Activated effector memory CD4-positive, alpha-beta T cell treated with Interleukin-2 at 50 U/mL for 16 hours (primary cell): Measurements from ENCODE around the gene UNCX.
A peak's percentile ranks its signal among the peaks of the same experiment; 100 is the strongest.

Experiments
- DNase-seq: peaks from one replicate; pipeline ENCODE4 v3.0.0-alpha.2; 2020

The UNCX gene

DNA sequence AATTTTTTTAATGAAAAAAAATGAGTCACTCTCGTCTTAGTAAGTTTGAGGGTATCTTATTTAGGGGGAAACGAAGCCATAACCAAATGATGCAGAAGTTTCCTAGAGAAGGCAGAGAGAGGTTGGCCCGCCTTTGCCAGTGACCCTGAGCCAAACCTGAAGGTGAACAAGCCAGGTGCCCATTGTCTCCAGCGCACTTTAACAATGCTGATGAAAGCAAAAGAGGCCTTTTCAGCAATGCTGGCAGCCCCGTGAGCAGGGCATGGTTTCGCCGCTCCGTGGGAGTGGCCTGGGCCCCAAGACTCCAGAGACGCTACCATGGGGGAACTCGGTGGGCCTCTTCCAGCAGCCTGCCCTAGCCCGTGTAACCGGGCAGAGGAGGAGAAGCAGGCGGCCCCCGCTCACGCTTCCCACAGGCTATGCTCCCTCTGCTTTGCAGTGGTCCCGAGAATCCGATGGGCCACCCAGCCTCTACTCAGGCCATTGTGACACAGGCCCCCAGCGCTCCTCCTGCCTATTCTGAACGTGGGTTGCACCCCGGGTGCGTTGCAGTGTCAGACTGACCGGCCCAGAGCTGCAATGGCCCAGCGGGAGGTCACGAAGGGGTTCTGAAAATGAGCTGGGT is 14.0 kb upstream of the UNCX start:
- no peak for DNase-seq

DNA sequence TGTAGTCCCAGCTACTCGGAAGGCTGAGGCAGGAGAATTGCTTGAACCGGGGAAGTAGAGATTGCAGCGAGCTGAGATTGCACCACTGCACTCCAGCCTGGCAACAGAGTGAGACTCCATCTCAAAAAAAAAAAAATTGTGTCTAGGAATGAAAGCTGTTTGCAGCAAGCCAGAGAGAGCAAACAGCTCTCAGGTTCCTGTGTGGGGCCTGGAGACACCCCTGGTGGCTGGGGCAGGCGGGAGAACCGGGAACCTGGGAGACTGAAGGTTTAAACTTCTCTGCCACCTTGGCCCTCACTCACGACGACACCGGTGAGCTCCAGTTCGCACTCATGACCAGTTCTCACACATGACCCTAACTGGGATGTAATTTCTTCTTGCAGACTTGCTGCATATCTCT is 13.2 kb upstream of the UNCX start:
- no peak for DNase-seq

DNA sequence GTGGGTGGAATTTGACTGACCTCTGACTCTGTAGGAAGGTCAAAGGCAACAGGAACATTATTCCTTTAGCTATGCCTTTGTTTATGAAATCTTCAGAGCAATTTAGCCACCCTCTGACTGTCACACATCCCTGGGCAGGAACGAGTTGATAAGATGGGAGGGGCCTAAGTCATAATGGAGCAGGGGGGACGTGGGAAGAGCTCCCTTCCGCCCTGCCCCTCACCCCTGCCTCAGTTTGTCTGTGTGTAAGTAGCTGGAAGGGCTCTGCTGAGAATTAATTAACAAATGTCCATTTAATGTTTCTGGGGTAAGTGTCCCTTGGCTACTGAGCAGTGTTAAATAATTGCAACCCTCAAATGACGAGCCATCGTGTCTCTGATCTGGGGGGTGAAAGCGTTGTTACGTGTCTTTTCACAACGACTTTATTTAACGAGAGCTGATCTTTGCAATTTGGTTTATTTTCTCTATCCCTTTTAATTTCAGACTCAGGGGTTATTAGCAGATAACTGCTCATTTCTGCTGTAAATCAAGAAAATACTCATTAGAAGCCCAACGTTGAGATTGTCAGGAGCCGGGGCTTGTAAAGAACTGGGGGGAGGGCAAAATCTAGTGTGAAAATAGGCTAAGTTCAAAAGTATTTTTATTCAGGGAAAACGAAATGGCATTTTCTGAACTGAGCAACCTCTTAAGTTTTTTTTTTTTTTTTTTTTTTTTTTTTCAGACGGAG is 12.5 kb upstream of the UNCX start:
- DNase-seq, result no peak

DNA sequence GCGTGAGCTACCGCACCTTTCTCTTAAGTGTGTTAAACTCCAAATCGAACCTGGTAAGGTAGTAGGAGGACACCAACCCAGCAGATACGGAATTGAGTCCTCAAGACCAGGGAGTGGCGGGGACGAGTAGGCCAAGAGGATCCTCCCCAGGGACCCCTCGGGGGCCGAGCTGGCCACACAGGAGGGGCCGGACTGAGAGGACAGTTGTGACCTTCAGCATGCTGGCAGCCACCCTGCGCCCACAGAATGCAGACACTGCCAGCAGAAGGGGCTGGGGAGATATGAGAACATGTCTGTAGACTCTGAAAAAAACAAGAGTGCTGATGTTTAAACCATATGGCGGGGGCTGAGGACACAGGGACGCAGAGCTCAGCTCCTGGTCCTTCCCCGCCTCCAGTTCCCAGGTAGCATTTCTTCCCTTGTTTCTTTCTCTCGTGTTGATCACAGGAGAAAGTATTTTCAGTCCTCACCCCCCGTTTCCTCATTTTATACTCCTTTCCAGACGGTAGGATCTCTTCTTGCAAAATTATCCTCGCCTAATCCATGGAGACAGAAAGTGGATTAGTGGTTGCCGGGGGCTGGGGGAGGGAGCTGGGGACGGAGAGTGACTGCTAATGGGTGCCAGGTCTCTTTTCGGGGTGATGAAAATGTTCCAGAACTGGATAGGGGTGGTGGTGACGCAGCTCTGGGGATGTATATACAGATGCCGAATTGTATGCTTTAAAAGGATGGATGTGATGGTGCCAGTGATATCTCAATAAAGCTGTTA is 11.5 kb upstream of the UNCX start:
- DNase-seq, result no peak

DNA sequence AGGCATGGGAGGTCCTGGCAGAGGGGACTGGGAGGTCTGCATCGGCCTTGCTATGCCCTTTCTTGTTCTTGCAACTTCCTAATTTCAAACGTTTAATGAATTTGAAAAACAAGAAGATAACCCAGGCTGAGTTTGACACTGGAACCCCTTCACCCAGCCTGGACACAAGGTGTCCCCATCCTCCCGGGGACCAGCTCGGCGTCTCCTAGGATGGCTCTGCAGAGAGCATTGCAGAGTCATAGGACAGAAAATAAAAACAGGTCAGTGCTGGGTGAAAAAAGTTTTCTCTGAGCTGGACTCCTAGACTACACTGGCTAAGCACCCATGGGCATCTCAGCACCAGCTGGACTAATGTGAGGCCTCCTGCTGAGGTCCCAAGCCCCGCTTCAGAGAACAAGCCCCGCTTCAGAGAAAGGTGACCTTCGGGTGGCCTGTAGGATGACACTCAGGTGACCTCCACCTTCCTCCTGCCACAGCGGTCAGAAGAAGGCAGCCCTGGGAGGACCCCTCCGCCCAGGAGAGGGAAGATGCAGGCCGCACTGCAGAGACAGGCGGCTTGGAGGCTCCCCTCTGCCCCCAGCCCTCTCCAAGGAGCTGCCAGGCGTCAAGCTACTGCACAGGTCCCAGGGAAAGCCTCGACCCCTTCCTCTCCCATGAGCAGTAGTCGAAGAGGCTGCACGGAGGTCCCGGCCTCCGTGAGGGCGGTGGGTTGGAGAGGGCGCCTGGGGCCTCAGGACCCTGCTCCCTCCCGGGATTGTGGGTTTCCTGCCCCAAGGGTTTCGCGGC is 9.3 kb upstream of the UNCX start:
- DNase-seq, result no peak

DNA sequence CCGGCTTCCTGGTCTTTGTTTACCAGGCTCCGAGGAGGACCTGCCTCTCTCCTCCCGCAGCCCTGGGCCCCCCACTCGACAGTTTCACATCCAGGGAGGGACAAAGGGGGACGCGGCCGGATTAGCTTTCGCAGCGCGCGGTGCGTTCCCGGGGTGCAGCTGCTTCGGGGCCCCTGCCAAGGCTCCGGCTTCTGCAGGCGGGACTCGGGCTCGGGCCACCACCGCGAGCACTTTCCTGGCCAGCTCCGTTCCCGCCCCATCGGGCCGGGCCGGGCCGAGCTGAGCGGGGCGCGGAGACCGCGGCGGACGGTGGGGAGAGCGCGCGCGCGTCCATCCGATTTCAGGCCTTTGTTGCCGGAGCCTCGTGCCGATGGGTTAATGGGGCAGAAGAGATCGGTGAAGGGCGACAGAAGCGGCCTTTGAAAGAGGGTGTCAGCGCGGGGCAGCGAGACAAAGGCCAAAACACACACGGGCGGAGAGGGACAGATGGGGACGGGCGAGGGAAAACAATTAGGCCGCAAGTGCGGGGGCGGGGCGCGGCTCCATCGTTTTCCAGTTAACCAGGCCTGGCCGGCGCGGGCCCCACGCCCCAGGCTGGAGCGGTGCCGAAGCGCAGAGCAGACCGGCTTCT is 8.5 kb upstream of the UNCX start:
- DNase-seq, result no peak

DNA sequence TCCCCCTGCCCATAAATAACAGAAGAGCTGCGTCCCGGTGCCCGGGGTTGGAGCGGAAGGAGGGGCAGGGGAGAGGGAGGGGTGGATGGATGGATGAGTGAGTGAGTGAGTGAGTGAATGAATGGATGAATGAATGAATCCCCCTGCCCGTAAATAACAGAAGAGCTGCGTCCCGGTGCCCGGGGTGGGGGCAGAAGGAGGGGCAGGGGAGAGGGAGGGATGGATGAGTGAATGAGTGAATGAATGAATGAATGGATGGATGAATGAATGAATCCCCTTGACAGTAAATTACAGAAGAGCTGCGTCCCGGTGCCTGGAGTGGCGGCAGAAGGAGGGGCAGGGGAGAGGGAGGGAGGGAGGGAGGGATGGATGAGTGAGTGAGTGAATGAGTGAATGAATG is 7.6 kb upstream of the UNCX start:
- DNase-seq, result no peak

DNA sequence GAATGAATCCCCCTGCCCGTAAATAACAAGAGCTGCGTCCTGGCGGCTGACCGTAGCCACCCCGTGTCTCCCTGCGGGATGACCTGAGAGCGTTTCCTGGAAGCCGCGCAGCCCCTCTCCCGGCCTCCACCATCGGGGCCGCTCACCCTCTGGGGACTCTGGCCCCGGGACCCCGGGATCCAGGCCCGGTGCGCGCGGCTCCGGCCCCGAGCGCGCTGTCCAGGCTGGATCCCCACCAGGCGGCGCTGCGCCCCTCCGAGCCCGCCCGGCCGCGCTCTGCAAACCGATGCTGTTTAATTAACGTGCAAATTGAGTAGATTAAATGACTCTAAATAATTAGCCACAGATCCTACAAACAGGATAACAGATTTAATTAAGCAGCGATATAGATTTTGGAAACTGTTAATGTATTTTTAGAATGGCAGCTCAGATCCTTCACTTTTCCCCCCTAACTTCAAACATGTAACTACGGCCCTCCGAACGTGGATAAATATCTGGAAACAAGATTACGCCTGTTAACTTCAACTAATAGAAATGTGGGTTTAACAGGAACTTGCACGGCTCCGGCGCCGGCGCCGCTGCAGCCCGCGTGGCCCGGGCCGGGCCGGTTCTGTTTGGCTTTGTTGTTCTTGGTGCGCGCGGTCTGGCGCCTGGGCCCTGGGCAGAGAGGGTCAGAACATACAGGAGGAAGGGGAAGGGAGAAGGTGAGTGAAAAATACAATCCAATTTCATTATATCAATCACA is 7.1 kb upstream of the UNCX start:
- peak; percentile 12 for DNase-seq

DNA sequence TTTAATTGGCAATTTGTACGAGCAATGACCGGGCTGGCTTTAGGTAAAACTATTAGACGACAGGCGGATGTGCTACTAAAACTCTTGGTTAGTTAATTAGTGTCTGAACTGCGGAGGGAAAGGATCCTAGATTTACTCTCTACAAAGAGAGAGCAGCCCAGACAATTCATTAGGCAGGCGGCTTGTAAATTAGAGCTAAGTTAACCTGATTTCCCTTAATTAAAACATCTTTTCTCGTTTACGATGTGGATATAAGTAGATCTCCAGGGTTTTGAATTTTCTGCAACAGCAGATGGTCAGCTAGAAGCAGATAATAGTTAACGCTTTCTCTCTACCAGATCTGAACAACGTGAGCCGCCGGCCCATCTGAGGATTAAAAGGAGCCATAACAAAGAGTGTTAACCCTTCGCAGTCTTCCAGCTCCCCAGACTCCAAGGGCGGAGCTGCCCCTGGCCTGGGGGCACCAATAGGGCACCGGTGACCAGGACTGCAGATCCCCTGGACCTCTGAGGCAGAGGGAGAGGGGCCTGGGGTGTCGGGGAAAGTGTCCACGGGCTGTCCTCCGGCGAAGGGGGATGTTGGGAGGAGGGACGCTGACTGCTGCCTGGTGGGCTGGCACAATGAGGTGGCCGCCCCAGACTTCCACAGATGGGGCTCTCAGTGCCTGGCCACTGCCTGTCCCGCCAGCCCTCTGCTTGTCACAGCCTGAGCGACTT is 6.3 kb upstream of the UNCX start:
- no peak for DNase-seq

DNA sequence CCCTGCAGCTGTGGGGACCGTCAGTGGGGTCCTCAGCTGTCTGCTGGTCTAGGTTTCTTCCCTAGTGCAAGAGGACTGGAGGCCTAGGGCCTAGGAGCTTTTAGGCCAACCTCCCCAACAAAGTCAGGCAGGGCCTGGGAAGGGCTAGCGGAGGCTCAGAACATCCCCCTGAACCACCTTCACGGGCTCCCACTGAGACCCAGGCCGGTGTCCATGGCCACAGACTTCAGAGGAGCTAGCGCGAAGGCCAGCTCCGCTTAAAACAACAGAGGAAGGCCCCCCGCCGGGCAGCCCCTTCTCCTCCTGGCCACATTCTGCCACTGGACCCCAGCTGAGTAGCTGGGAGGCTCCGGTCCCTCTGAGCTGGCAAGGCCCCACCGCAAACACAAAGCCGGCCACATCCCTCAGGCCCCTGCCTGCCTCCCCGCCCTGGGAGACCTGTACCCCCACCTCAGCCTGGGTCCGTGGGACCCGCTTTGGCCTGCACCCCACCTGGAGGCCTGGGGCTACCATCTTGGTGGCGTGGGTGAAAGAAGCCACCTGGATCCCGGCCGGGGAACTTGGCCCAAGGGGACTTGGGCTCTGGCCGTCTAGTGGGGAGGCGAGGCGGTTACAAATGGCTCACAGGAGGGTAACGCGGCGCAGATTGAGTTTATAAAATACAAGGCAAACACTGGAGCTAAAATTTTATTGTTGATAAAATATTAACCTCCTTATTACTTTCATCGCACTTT is 5.4 kb upstream of the UNCX start:
- DNase-seq, result no peak

DNA sequence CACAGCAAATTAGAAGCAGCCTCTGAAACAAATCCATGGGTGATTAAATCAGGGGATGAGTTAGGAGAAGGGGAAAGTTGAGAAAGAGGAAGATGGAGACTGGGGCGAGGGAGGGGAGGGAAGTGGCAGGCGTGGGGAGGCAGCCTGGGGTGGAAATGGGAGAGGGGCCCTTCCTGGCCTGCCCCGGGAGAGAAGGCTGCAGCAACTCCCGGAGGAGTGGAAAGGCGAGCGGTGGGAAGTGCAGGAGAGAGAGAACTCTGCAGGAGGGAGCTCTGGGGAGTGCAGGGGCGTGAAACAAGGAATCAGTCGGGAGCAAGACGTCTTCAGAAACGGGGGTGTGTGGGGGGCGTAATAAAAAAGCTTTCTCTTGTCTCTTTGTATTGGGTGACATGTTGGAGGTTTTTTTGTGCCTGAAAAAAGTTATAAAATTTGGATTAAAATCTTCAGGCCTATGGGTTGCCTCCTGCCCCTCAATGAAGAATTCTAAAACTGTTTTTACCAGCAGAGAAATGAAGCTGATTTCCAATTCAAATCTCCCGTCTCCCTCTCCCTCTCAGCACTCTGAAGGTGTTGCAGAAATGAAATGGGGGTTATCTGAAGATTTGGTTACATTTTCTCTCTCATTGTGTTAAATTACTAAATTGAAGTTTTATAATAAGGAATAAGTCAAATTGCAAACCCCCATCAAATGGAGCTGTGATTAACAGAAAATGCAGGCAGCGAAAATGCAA is 4.7 kb upstream of the UNCX start:
- no peak for DNase-seq

DNA sequence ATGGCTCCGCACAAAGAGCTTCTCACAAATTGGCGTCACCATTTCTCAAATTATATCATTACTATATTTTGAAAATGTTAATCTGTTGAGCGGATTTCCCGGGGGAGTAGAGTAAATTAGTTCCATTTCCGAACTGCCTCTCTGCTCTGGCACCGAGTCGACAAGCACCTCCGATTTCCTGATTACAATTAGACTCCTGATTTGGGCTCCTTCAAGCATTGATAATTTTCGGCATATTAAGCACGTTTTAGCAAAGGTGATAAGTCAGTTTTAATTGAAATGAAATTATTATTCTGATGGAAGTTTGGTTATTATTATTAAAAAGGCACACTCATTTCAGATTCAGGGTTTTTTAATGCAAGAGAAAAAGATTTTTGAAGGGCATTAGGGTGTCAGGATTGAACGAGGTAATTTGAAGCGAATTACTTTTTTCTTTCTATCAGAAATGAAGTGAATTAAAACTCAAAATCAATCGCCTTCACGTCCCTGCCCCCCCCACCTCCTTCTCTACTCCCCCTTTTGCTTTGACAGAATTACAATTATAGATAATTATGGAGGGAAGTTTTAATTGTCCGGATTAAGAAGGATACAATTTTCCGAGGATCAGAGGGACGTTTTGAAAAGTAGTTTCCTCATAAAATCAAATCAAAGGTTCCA is 4.0 kb upstream of the UNCX start:
- DNase-seq, result no peak

DNA sequence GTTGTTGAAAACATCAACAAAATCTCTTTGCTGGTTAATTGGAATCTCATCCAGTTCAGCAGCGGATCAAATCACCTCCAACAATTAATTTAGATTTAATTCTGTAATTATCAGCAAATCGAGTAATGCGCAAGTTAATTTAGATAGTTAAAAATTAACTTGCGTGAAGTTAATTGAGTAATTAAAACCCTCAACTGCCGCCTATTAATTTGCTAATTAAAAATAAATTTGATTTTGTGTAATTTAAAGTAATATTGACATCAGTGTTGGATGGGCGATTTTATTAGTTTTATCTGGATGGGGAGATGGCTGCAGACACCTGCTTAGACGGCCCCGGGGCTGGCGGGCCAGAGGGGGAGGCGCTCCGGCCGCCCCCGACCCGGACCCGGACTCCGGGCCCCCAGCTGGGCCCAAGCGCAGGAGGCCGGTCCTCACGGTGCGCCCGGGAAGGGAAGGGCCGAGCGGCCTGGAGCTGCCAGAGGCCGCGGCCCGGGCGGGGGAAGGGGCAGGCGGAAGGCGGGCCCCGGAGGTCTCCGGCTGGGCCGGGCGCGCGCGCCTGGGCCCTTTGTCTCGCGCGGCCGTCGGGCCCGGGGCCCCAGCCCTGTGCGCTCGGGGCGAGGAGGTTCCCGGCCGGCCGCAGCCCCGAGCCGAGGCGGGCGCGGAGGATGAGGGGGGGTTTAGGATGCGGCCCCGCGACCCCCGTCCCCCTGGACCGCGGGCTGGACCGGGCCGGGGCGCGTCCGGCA is 3.3 kb upstream of the UNCX start:
- no peak for DNase-seq

DNA sequence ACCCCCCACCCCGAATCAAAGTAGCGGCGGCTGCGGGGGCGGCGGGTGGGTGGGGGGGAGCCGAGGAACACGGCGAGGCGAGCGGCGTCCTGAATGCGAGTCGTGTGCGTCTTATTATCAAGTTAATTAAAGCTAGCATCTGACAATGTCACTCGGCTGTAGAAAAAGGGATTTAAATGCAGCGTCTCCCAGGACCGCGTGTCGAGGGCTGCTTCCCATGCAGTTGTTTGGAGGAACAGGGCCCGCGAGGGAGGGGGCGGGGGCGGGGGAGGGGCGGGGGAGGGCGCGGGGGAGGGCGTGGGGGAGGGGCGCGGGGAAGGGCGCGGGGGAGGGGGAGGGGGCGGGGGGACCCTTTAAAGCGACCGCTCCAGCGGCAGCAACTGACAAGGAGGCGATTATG is 2.7 kb upstream of the UNCX start:
- DNase-seq, result no peak

DNA sequence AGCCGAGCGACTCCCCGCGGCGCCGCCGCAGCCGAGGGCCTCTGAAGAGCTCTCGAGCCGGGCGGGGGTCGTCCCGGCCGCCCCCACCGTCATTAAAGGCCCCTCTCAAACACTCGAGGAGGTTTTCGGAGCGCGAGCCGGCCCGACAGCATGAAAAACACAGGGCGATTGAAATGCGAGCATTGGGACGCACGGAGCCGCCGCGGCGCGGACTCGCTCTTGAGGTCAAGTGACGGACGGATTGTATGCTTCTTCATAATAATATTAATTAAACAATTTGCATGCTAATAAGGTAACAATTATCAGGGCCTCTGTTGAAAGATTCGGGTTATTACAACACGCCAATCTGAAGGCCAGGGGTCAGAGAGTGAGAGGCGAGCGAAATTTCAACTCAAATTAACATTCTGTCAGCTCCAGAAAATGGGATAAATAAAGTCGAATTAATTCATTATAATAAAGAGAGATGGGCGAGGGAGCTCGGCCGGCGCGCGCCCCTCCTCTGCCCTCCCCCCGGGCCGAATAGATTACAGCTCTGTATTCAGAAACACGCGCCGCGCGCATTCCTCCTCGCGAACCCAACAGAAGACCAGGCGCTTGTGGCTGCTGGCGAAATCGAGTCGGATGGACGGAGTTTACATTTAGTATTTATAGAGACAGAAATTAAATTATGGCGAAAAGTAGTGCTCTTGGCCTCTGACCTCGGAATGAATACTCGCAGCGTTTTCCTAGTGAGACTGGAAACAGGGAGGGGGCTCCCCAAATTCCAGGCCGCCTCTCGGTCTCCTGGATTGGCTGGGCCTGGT is 2.1 kb upstream of the UNCX start:
- no peak for DNase-seq

DNA sequence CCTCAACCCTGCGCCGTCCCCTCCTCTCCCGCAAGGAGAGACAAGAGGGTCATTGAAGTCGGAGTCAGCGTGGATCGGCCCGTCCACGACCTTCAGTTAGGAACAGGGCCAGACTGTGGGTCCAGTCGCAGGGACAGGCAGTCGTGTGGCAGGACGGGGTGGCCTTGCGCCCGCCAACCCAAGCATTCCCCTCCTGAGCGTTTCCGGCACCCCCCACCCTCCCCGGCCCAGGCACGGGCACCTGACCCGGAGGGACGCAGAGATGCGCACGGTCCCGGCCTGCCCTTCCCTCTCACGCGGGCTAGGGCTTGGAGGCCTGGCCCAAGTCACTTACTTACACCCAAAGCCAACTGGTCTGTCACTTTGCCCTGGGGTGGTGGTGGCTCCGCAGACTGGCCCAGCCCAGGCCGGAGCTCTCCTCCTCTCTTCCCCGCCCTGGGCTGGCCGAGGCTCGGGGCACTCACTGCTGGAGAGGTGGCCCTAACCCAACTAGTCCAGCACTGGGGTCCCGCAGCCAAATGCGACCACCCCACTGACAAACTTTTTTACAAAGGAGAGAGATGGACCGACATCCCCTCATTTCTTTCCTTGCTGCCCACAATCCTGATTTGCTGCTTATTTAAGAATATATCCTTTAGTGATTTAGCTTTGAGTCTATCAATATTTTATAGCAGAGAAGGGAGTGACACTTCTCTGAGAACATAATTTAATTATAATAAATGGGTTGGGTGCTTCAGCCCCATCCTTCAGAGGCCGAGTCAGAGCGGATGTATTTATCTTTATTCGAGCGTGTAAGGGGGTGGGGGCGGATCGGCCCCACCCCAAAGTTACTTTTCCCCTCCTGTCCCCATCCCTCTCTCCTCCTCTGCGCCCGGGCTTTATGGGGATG is 1.2 kb upstream of the UNCX start:
- DNase-seq, result no peak

DNA sequence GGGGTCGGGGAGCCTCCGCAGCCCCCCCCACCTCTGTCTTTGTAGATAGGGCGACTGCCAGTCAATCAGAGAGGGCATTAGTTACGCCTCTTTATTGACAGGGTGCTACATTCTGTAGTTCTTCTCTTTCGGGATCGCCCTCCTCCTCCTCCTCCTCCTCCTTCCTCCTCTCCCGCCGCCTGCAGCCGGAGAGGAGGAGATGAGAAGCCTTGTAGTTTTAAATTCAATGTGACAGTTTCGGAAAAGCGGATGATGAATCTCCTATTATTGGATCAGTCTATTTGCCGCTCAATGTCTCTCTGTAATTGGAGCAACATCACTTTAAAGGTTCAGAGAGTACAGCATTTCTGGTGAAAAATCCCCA is 587 bp upstream of the UNCX start:
- no peak for DNase-seq
